Stimulated activated CD8-positive, alpha-beta memory T cell treated with anti-CD3 and anti-CD28 coated beads, Interleukin-4, amount 100 ng/mL, for 1 hour (primary cell): ENCODE measurements around the gene ZNF740.
"Not testable (repeated sequence)": the region's sequence is repeated elsewhere in the genome, so short reads cannot be mapped to it uniquely, and the experiment has no call there.

ENCODE experiments used
- DNase-seq, 2 donors: peaks; one replicate each; pipeline ENCODE4 v3.0.0-alpha.2; 2020; ENCODE audit warnings: low read depth in 2 of 2, low spot score in 1 of 2

The ZNF740 gene

GRCh38 chr12:53193985-53194716 is 13.6 kb downstream of the ZNF740 start:
- no peak for DNase-seq

GRCh38 chr12:53194973-53195372 is 14.5 kb downstream of the ZNF740 start:
- DNase-seq, result no peak

- DNase-seq, result no peak
These were observed 15.2 kb downstream of the ZNF740 start for GRCh38 chr12:53195516-53196420.

GRCh38 chr12:53196486-53196885 is 16.0 kb downstream of the ZNF740 start:
- no peak for DNase-seq

GRCh38 chr12:53197011-53197640 is 16.6 kb downstream of the ZNF740 start:
- DNase-seq, result no peak

- DNase-seq, result no peak
These were observed 18.1 kb downstream of the ZNF740 start for GRCh38 chr12:53198486-53199110.

- no peak for DNase-seq
These were observed 19.2 kb downstream of the ZNF740 start for GRCh38 chr12:53199700-53200099.

- no peak for DNase-seq
These were observed 19.6 kb downstream of the ZNF740 start for GRCh38 chr12:53200107-53200457.

GRCh38 chr12:53200458-53201176 is 20.1 kb downstream of the ZNF740 start:
- DNase-seq, result no peak

GRCh38 chr12:53201177-53201541 is 20.6 kb downstream of the ZNF740 start:
- DNase-seq, result no peak

- no peak for DNase-seq
These were observed 21.1 kb downstream of the ZNF740 start for GRCh38 chr12:53201639-53202038.

- DNase-seq, result not testable (repeated sequence)
These were observed 21.8 kb downstream of the ZNF740 start for GRCh38 chr12:53202316-53202715.

GRCh38 chr12:53204351-53204750 is 23.8 kb downstream of the ZNF740 start:
- no peak for DNase-seq

GRCh38 chr12:53205747-53206419 is 25.4 kb downstream of the ZNF740 start:
- peak; percentile 35 to 36 for DNase-seq

GRCh38 chr12:53207042-53207441 is 26.5 kb downstream of the ZNF740 start, which contains the start of gene ITGB7:
ITGB7 (minus strand) TSS chr12:53207251; CDS start chr12:53200443, 6,808 bp downstream.
- DNase-seq, result peak; percentile 38

GRCh38 chr12:53208435-53208834 is 27.9 kb downstream of the ZNF740 start:
- no peak for DNase-seq

GRCh38 chr12:53208877-53209463 is 28.4 kb downstream of the ZNF740 start:
- no peak for DNase-seq

- no peak for DNase-seq
These were observed 30.3 kb downstream of the ZNF740 start for GRCh38 chr12:53210843-53211242.

- no peak for DNase-seq
These were observed 31.2 kb downstream of the ZNF740 start for GRCh38 chr12:53211476-53212381.
